ENCODE measurements around the gene PDE11A.

PDE11A gene

DNA sequence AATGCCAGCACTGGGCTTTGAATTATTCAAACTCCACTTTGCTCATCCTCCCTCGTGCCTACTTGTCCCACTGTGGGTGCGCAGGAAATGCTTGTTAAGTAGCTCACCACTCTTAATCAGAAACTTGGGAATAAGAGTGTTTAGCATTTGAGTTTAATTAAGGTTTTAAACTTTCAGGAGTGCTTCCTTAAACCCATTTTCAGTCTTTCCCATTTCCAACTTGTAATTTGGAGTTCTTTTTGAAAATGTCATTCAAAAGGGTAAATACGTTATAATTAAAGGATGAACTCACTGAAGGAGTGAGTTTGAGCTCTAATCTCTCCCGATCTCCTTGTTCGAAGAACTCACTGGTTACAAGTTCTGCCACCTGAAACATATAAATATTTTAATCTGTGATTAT, 403.4 kb downstream of the PDE11A start:
- DNase-seq (ENCODE audit: low read depth) = no peak

DNA sequence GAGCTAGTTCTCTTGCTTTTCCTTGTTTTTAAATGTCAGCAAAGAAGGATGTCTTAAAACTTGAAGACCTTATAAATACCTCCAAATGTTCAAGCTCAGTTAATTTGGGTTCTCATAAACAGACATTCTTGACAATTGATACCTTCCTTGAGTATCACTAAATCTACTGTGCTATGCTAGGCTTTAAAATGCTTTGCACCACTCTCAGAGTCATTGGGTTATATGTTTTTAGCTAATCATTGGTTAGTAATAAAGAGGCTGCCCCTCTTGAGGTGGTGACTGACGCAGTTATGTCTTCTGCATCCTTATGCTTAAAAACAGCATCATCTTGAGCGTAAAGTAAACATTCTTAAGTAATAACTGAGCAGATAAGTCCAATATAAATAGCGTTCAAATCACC, 404.0 kb downstream of the PDE11A start:
- no peak for DNase-seq (ENCODE audit: low read depth)

DNA sequence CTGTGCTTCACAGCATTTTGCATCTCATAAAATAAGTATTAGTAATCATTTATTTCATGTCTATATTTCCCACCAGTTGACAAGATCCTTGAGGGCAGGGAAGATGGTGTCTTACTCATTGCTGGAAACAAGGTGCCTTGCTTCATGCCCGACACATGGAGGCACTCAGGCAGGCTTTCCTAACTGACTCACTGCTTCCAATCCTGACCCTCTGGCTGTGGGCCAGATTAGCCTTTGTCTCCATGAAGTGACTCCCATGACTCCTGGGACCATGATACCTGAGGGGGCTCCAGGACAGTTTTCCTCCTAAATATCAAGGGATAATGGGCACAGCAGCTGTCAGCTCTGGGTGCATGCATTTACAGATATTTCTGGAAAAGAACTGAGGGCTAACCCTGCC, 405.0 kb downstream of the PDE11A start:
- no peak for DNase-seq (ENCODE audit: low read depth)

DNA sequence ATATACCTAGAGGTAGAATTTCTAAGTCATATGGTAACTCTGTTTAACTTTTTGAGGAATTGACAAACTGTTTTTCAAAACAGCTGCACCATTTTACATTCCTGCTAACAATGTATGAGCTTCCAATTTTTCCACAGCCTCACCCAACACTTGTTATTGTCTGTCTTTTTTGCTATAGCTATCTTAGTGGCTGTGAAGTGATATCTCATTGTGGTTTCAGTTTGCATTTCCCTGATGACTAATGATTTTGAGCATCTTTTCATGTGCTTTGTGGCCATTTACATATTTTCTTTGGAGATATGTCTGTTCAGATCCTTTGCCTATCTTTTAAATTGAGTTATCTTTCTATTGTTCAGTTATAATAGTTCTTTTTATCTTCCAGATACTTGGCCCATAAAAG, 406.2 kb downstream of the PDE11A start:
- no peak for DNase-seq (ENCODE audit: low read depth)

GRCh38 chr2:177665948-177666347, 406.6 kb downstream of the PDE11A start:
- DNase-seq (ENCODE audit: low read depth) = no peak

GRCh38 chr2:177665328-177665727, 407.2 kb downstream of the PDE11A start:
- no peak for DNase-seq (ENCODE audit: low read depth)

GRCh38 chr2:177662895-177663294, 409.7 kb downstream of the PDE11A start:
- DNase-seq (ENCODE audit: low read depth) = no peak

DNA sequence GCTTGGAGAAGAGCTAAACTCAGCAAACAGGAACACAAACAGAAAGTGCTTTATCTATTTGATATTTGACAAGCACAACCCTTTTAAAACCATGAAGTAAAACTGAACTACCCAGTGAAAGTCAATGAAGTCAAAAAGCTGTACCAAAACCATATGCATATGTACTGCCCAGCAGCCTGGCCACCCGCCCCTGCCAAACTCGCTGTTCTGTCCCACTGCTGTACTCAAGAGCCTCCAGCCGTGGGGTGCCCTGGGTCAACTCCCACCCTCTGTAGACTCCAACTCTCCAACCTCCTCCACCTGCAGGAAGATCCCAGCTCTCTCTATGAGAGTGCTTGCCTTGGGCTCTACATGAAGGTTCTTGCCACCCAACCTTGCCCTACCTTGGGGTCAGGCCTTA, 411.8 kb downstream of the PDE11A start:
- DNase-seq (ENCODE audit: low read depth) = no peak

GRCh38 chr2:177658309-177658708, 414.3 kb downstream of the PDE11A start:
- no peak for DNase-seq (ENCODE audit: low read depth)

GRCh38 chr2:177651833-177652232, 420.7 kb downstream of the PDE11A start:
- no peak for DNase-seq (ENCODE audit: low read depth)

GRCh38 chr2:177649568-177650518, 422.7 kb downstream of the PDE11A start:
- no peak for DNase-seq (ENCODE audit: low read depth)

GRCh38 chr2:177646791-177647190, 425.8 kb downstream of the PDE11A start:
- no peak for DNase-seq (ENCODE audit: low read depth)

DNA sequence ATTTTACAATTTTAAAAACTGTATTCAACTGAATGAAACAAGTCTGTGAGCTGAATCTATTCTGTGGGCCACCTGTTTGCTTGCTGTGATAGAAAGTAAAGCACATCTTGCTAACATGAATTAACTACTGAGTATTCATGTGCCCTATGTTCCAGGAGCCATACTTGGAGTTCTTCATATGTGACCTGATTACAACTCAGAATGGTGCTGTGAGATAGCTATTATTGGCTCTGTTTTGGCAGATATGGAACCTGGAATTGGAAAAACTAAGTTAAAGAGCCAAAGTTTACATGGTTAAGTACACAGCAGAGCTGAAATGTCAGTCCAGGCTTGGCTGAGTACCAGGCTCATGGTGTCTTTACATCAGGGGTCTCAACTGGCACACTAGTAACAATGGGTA, 426.3 kb downstream of the PDE11A start:
- DNase-seq (ENCODE audit: low read depth) = no peak

- DNase-seq (ENCODE audit: low read depth) = no peak
These were observed 431.2 kb downstream of the PDE11A start for GRCh38 chr2:177641331-177641730.

DNA sequence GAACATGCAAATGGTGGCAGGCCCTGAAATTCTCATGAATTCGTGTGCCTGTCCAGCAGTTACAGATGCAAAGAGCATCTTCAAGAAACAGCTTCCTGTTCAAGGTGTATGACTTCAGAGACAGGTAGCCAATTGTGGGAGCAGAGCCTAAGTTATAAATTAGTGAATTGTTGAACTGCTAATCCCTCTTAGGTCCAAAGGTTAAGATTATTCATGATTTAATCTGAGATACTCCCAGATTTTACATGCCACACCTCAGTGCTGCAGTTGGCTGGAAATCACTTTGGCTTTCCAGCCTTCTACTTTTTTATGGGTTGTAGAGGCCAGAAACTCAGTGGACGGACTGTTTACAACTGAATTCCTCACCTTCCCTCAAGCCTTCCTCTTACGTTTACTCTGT, 432.2 kb downstream of the PDE11A start:
- no peak for DNase-seq (ENCODE audit: low read depth)

GRCh38 chr2:177639262-177639914, 433.2 kb downstream of the PDE11A start:
- no peak for DNase-seq (ENCODE audit: low read depth)

GRCh38 chr2:177638507-177638906, 434.1 kb downstream of the PDE11A start:
- no peak for DNase-seq (ENCODE audit: low read depth)

DNA sequence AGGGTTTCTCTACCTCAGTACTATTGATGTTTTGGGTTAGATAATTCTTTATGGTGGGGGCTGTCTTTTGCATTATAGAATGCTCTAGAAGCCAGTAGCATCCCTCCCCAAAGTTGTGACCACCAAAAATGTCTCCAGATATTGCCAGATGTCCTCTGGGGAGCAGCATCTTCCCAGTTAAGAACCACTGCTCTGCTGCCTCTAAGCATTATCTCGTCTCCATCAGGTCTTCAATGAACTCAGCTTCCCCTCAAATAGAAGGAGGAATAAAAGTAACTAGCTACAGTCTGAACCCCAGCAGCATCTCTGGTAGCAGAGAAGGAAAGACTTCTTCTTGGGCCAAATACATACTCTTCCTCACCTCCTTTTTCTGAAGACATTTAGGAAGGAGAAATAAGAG, 435.9 kb downstream of the PDE11A start:
- no peak for DNase-seq (ENCODE audit: low read depth)

GRCh38 chr2:177635696-177636095, 436.9 kb downstream of the PDE11A start:
- no peak for DNase-seq (ENCODE audit: low read depth)

DNA sequence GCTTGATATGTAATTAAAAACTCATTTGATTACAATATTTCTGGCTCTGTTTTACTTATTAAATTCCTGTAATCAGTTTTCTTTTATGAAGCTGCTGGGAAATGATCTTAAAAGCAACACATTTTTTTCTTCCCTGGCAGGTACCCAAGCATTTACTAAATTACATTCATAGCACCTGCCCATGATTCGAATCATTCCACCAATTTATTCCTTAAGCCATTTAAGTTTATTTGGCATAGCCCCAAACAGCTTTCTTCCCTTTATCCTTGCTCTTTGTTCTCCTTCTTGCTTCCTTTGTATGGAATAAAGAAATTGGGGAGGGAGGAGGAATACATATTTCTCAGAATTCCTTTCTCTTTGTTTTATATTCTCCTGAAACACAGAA, 438.7 kb downstream of the PDE11A start:
- DNase-seq (ENCODE audit: low read depth) = no peak

- no peak for DNase-seq (ENCODE audit: low read depth)
These were observed 439.5 kb downstream of the PDE11A start for GRCh38 chr2:177633111-177633510.

DNA sequence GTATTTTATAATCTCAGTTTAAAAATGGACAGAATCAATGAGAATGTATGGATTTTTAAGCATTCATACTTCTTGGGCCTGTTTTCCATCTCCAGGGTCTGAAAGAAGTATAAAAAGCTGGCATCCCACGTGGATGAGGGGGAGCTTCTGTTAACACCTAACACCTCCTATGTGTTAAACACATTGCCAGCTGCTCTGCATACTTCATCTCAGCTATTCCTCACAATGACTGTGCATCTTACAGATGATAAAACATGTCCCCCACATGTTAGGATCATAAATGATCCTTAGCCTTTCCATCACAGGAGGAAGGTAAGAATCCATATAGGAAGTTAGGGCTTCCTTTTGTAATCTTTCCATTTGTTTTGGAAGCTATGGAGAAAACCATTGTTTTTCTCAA, 440.9 kb downstream of the PDE11A start:
- no peak for DNase-seq (ENCODE audit: low read depth)

GRCh38 chr2:177629357-177630024, 443.1 kb downstream of the PDE11A start:
- no peak for DNase-seq (ENCODE audit: low read depth)

Data from GM04504 (cell line).